NCI-H510A (cell line): ENCODE measurements around the gene CEP112.

Source experiments
- DNase-seq: peaks from one replicate; lab custom pipeline; 2025; lab: John Stamatoyannopoulos, UW

Gene CEP112

DNA sequence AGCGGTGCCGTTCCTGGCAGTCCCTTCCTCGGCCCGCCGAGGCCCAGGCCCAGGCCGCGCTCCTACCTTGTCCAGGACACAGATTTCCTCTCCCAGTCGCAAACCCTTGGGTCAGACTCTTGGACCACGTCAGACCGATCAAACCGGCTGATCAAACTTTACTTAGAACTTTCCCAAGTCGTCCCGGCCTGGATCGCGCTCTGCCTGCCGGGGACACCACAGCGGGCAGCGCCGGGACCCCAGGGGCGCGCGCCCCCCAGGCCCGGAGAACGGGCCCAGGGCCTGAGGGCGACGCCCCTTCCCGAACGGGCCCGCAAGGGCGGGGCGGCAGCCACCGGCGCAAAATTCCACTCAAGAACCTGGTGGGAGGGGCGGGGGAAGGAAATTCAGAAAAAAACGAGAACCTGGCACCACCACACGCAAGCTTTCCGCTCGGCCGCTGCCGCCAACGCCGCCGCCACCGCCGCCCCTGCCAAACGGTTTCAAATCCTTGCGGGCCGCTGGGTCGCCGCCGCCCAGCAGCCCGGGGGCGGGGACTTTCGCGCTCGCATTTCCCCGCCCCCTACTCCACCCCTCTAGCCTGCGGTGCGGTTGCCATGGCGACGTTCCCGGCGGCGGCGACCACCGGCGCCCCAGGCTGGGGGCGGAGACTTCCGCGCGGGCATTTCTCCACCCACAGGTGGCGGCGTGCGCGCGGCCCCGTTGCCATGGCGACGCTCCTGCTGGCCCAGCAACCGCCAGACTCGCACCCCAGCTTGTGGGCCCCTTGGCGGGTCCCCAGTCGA lies at the start of gene CEP112:
TSS of gene CEP112 (minus strand) at position 541 of the 785 bp plus-strand sequence.
- DNase-seq = peak; percentile 66

DNA sequence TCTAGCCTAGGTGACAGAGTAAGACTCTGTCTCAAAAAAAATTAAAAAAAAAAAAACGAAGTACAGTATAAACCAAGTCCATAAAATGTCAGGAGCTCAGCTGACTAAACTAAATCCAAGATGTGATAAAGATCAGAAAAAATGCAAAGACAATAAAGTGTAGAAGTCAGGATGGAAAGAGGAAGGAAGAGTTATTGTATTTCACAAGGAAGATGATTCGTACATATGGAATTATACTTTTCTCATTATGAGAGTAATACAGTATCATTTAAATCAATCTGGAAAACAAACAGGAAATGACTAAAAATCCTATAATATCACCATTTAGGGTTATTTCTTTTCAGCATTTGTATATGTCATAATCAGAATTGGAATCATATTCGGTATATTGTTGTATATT lies 48.7 kb upstream of the CEP112 start:
- no peak for DNase-seq

DNA sequence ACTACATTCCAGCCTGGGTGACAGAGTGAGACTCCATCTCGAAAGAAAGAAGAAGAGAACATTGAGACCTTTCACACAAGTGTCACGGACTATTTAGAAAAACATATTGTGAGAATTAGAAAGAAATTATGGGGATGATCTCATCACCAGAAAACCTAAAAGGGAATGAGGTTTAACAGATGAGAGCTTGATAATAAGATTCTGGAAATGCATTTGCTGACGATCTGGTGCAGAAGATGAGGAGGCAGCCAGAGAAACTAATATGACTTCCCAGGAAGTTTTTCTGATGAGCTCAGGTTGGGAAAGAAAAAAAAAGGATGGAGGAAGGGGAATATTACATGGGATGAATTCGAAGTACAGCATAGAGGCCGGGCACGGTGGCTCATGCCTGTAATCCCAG lies 48.1 kb upstream of the CEP112 start:
- DNase-seq = no peak

DNA sequence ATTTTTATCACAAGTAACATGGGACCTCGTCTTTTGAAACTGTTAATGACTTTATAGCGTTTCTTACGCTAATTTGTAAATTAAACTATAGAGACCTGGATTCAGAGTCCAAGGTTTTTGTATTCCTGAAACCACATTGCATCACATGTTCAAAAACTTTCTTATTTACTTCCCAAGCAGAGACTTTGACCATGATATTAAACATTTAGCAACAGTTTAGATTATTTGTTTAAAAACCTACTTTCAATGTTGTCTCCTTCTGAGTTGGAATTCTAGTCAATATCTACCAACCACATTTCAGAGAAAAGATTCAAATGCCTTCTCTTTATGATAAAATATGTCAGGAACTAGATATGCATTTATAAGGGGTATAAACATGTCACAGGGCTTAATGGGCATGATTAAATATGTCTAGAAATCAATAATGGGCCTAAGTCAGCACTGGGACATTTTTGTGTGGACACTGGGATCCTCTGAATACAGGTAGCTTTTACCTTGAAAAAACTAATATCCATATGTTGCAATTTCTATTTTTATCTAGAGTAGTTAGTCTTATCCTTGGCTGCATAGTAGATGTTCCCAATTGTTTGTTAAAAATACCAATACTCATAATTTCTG lies 43.6 kb upstream of the CEP112 start:
- DNase-seq = no peak

DNA sequence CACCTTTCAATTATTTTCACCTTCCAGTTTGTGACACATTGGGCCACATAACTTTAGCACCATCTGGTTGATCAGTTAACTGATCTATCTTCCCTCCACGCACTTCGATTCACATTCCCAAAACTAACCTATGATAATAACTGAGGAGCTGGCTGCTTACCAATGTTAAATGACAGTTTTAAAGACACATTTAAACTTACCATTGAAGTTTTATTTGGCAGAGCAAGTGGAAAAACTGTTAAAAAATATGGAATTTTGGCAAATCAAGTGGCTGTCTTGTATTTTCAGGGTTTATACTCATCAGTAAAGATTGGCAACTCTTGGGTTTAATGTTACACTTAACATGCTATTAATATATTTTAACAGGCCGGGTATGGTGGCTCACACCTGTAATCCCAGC lies 42.7 kb upstream of the CEP112 start:
- no peak for DNase-seq

DNA sequence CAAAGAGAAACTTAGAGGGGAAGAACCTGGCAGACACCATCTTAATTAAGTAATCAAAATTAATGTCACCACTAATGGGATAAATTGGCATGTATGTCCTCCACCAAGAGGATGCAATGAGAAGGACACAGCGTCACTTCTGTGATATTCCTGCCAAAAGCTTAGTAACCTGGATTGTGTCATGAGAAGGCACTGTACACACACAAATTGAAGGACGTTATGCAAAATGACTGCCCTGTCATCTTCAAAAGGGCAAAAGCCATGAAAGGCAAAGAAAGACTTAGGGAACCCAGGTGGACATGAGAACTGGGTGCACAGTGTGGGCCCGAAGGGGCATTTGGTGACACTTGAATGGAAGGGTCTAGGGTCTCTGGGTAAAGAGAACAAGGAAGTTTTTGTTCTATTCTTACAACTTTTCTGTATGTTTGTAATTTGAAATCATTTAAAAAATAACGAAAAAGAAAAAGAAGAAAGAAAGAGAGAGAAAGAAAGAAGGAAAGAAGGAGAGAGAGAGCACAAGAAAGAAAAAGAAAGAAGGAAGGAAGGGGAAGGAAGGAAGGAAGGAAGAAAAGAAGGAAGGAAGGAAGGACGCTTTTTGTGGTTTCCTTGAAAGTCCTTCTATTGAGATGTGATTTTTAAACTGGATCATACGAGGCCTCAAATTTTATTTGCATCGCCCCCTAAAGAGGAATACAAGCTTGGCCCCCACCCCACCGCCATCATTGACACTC lies 41.3 kb upstream of the CEP112 start:
- no peak for DNase-seq

DNA sequence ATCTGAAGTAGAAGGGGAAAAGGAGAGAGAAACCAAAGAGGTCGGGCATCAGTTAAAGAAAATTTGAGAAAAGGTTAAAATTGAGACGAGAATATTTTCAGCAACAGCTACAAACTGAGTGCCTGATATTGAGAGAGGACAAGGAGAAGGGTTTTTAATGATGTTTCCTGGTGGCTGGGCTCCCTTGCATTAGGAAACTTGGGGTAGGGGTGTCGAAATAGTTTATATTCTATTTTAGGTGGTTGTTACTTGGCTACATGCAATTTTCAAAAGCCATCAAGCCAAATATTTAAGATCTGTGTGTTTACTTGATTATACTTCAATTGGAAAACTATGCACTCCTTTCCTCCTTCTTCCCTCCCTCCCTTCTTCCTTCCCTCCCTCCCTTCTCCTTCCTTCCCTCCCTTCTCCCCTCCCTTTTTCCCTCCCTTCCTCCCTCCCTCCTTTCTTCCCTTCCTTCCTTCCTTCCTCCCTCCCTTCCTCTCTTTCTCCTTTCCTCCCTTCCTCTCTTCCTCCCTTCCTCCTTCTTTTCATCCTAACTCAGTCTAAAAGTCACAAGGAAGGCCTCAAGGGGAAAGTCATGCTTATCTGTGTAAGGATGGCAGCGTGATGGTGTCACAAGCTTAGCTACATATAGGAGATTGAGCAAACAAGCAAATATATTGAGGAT lies 39.1 kb upstream of the CEP112 start:
- DNase-seq = no peak

DNA sequence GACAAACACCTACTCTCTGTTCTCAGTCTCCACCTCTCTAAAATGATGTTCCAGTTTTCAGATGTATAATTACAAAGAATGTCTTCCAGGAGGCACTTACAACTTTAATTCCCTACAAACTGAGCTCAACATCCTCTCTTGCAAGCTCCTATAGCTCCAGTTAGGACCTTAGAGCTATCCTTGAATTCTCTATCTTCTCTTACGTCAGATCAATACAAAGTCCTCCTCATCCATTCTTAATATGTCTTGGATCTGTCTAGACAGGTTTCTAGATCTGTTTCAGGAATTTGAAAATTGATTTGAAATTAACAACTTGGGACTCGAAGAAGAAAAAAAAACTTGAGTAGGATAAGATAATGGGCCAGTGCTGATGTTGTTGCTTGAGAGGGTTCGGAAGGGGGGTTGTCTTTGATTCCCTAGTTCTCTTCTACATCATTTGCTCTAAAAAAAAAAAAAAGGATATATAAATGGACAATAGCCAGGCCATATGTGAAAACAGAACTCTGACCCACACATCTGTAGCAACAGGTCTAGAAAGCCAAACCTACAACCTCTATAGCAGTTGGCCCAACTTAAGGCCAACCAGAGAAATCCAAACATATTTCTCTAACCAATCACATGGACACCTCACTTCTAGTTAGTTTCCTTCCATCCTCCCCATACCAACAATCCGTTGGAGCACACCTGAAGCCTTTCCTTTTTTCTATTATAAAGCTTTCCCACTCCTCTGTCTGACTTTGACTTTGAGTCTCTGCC lies 38.0 kb upstream of the CEP112 start:
- DNase-seq = no peak

DNA sequence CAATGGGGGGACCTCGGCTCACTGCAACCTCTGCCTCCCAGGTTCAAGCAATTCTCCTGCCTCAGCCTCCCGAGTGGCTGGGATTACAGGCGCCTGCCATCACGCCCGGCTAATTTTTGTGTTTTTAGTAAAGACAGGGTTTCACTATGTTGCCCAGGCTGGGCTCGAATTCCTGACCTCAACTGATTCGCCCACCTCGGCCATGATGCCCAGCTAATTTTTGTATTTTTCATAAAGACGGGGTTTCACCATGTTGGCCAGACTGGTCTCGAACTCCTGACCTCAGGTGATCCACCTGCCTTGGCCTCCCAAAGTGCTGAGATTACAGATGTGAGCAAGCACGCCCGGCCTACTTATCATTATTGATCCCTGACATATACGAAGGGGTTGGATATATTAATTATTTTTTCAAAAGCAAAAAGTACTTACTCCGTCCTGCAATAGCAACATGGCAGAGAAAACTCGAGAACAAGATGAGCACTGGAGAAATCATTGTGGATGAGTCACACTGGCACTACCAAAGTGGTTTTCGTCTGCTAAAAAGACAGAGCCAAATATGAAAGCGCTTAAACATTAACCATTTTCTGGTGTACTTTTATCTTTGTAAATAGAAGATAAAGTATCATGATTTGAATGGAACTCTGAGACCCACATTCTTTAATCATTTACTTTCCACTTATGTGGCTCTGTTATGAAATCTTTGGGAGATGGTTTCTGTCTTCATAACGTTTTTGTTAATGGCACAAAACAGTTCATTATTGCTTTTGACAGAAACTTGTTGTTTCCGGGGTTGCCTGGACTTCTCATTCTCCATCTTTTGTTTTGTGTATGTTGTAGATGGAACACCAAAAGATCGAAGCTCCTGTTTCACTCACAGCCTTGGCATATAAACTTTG lies 37.2 kb upstream of the CEP112 start, which contains the start of gene APOH:
TSS of gene APOH (minus strand) at position 529 of the 896 bp plus-strand sequence. CDS start at position 493, 36 bp downstream.
- no peak for DNase-seq

DNA sequence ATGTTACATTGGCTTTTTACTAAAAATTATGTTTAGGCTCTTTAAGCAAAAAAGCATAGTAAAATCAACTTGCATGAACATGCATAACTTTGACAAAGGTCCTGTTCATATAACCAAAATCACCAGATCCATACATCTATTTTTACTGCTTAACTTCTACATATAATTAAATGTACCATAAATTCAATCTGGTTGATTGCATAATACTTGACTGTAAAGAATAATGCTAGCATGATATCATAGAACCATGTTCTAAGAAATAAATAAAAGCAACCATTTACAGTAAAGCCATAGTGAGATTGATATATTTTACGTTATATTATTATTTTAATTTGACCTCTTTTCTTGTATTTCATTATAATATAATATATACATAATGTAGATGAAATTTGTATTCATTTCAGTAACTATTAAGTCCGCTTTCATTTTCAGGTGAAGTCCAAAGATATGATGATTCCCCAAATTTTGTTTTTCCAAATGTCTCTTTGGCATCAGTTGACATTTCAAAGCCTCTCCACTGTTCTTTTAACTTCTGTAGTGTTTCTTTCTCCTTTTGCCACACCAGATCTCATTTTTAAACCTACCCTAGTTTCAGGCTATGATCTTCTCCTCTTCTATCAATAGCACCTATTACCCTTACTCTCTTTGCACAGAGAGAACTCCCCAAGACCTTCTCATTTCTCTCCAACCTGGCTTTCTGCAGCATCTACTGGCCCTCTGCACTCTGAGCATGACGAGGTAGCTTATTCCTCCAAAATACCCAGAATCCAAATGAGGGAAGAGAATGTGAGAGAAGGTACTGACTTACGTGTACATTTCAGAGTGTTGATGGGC lies 35.5 kb upstream of the CEP112 start:
- DNase-seq = no peak

DNA sequence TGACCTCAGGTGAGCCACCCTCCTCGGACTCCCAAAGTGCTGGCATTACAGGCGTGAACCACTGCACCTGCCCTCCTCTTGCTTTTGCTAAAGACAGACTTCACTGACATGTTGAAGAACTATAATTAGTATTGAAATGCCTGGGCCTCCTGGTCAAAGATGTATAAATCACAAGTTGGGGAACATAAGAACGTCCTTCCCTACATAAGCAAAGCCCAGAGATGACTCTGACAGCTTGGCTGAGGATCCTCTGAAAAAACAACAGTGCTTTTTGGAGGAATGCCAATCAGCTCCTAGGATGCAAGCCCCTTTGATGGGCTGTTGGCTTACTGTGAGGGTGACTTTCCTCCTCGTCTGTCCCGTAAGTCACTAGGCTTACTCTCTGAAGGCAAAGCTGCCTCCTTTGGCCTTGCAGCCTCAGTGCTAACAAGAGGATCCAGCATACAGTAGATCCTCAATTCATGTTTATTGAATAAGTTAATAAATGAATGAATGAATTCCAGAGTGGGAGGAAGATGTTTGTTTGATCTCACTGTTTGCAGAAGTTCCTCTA lies 30.9 kb upstream of the CEP112 start:
- no peak for DNase-seq

DNA sequence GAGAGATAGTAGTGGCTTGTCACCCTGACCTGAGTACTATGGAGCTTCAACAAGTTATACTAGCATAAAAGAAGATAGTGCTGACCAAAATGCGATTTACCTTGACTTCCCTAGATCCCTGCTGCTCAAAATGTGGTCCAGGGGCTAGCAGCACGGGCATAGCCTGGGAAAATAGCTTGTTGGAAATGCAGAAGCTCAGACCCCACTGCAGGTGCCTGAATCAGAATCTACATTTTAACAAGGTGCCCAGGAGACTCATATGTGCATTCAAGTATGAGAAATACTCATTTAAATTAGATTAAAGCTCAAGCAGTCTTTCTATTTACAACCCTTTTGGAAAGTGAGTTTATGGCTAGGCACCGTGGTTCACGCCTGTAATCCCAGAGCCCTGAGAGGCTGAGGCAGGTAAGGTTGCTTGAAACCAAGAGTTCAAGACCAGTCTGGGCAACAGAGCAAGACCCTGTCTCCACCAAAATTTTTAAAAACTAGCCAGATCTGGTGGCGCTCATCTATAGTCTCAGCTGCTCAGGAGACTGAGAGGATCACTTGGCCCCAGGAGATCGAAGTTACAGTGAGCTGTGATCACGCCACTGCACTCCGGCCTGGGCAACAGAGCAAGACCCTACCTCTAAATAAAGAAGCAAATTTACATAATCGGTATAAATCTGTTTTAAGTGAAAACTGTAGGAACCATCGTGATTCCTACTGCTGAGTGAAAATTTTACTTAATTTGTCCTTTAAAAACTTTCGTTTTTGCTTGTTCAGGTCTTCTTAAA lies 30.0 kb upstream of the CEP112 start:
- DNase-seq = no peak

DNA sequence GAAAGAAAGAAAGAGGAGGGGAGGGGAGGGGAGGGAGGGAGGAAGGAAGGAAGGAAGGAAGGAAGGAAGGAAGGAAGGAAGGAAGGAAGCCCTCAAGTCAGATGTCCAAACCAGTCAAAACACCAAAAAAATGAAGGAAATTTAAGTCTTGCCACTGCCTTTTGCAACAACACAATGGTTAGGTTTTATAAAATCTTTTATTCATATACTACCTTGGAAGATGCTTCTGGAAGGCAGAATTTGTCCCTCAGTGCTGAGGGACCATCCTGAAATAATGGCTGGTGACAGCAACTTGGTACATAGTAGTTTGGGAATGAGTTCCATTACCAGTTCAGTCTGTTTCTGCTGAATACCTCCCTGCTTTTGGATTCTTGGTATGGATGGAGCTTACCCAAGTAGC lies 29.4 kb upstream of the CEP112 start:
- no peak for DNase-seq

DNA sequence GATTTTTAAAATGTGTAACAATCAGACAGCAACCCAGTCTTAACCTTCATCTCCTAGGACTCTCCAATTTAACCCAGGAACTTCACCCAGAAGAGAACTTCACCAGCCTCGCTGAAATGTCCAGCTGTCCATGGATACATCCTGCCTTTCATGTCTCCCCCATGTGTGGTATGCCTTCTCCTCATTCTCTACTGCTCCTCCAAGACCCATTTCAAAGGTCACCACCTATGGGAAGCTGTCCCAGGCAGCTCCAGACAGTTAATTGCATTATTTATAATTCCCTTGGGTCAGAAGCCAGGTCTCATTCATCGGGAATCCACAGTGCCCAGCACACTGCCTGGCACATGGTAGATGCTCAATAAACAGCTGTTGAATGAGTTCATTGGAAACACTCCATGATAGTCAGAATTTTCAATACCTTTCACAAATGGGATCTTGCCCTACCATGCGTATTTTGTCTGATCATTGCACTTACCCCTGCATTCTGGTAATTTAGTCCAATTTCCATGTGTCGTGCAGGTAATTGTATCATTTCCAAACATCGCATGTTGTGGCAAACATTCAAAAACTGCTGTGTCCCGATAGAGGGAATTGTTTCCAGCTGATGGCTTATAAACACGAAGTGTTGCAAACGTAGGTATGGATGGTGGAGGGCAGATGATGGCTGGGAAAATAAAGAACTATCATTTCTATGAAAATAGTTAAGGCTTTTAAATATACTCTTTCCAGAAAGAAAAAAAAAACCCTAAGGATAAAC lies 28.3 kb upstream of the CEP112 start:
- no peak for DNase-seq

DNA sequence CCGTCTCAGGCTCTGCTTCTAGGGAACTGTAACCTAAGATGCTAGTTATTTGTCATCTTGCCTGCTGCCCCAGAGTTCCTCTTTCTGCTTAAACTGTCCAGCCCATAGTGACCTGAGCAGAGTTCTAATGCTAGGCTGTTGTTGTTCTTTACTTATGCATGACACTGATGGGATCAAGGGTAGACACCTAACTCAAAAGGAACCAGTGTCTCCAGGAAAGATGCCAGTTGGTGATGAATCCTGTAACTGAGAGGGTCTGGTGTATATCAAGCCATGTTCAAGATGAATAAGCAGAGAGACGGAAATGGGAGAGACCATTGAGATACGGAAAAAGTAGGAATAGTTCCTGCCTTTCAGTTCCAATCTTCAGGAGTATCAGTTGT lies 23.6 kb upstream of the CEP112 start:
- DNase-seq = no peak

DNA sequence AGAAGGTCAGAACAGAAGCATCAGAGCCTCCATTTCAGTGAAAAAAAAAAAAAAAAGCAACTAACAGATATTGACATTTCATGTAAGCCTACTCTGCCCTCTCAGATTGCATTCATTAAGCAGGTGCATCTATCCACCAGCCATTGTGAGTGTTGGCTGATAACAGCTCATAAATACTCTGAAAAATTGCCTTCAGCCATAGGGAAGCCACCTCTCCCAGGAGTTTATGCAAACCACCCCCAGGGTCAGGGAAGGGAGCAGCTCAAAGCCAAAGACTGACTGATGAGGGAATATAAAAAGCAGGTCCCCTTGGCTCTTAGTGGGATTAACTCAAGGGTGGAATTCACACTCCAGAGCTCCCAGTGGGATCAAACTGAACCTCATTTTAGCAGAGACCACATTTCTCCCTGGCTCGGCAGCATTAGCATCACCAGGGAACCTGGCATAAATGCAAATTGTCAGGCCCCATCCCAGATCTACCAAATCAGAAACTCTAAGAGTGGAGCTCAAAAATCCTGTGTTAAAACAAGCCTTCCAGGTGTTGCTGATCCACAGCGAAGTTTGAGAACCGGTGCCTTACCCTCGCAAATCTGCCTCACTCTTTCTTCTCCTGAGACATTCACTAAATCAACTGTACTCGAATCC lies 23.1 kb upstream of the CEP112 start:
- DNase-seq = no peak

DNA sequence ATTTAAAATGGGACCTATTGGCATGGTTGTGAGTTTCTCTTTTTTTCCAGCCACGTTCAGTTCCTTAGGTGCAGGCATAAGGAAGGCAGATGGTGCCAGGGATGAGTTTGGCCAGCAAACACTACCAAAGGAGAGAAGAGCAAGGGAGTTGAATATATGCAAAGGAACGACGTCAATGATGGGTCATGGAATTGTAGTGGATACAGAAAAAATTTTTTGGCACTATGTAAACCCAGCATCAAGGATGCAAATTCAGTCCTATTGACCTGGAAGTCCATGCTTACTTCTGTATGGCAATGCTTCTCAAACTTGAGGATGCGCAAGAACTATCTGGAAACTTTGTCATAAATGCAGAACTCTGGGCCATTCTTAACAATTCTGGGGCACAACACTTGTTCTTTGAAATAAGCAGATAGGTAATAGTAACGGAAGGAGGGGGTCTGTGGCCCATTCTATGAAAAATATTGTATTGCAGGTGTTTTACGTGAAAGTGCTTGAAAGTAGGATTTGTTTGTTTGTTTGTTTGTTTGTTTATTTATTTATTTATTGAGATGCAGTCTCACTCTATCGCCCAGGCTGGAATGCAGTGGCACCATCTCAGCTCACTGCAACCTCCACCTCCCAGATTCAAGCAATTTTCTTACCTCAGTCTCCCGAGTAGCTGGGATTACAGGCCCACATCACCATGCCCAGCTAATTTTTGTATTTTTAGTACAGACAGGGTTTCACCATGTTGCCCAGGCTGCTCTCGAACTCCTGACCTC lies 19.3 kb upstream of the CEP112 start:
- no peak for DNase-seq
